HG03520 (cell line): Measurements from ENCODE around the gene AAK1.
A peak's percentile ranks its signal among the peaks of the same experiment; 100 is the strongest.
"Not testable (repeated sequence)": the region's sequence is repeated elsewhere in the genome, so short reads cannot be mapped to it uniquely, and the experiment has no call there.

Experiments used
- ATAC-seq: cut with Tn5 transposase; IDR thresholded peaks from one replicate; pipeline ENCODE4 v1.9.1; 2021; ENCODE audit warnings: mild to moderate bottlenecking, moderate library complexity; ENCODE audit not compliant: unreplicated experiment

Gene AAK1

GRCh38 chr2:69576880-69577279 is 66.7 kb downstream of the AAK1 start:
- ATAC-seq: no peak

DNA sequence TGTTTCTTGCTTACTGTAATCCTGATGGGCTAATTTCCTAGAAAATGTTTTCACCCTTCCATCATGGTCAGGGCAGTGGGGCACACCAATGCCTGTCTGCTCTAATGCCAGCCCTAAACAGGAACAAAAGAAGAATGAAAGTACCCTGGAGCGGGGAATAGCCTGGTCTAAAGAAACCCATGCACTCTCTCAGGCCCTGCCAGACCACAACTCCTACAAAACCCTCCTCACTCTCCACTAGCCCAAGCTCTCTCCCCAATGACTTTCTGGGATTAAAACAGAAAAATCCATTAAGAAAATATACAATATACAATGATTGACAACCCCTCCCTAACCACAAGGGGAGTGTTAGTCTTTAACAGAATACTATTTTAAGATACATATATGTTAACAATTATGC is 67.6 kb downstream of the AAK1 start:
- no peak for ATAC-seq

DNA sequence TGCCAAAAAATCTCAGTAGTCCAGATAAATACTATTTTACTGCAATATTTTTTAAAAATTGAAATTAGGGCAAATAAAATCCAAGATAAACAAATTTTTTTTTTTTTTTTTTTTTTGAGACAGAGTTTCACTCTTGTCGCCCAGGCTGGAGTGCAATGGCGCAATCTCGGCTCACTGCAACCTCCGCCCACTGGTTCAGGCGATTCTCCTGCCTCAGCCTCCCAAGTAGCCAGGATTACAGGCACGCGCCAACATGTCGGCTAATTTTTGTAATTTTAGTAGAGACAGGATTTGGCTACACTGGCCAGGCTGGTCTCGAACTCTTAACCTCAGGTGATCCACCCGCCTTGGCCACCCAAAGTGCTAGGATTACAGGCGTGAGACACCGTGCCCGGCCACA is 68.2 kb downstream of the AAK1 start:
- ATAC-seq: not testable (repeated sequence)

- no peak for ATAC-seq
These were observed 70.9 kb downstream of the AAK1 start for GRCh38 chr2:69572641-69573040.

DNA sequence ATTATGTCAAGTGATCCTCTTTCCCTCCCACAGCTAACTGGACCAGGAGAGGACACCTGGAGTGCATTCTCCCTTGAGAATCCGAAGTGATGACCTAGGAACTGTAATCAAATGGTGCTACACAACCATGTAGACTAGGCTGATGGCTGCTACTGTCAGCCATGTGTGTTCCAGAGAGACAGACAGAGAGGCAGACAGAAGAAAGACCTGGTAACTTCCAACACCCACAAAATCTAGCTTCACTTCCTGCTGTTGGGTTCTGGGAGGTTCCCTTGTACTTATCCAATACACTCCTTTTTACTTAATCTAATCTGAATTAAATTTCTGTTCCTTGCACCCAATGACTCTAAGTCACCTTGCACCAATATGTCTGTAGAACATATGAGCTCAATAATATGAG is 72.3 kb downstream of the AAK1 start:
- ATAC-seq: no peak

- no peak for ATAC-seq
These were observed 73.1 kb downstream of the AAK1 start for GRCh38 chr2:69570474-69570873.

- no peak for ATAC-seq
These were observed 75.6 kb downstream of the AAK1 start for GRCh38 chr2:69567909-69568300.

DNA sequence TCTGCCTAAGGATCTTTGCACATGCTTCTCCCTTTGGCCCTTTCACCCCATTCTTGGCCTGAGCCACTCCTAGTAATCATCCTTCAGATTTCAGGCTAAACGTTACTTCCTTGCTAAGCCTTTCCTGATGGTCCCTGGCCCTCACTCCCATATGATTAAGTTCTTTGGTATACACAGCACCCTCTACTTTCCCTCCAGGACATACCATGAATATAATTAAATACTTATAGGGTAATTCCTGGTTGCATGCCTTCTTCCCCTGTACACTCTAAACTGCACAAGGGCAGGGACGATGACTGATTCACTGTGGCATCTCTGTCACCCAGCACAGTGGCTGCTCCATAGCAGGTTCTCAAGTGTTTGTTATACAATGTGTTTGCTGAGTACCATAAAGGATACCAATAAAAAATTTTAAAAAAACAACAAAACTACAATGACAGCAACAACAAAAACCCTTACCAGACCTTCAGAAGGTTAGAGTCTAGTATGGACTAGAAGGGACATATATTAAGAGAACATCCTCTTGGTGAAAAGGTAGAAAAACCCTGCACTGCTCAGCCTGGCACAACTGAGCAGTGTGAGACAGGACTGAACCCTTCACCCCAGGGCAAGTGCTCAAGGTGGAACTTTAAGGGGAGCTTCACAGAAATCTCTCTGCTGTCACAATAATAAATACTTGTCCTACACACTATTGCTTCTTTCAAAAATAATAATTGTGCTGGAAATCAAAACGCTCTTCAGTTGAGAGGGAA is 76.2 kb downstream of the AAK1 start:
- ATAC-seq: no peak

GRCh38 chr2:69566669-69567068 is 76.9 kb downstream of the AAK1 start:
- ATAC-seq: no peak

DNA sequence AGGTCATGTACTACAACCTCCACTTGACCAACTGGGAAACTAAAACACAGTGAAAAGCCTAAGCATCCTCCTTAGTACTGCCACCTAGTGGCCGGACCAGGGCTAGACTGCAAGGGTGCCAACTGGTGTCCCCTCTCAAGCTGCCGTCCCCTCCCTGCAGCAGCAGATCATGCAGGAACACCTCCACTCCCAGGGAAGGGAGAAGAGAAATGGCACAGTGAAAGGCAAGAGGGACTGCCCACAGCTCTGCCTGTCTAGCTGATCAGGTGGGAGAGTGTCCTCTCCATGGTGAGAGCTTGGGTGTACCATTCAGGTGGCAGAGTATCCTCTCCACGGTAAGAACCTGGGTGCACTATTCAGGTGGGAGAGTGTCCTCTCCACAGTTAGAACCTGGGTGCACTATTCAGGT is 78.1 kb downstream of the AAK1 start:
- no peak for ATAC-seq

- ATAC-seq: no peak
These were observed 78.9 kb downstream of the AAK1 start for GRCh38 chr2:69564604-69565003.

DNA sequence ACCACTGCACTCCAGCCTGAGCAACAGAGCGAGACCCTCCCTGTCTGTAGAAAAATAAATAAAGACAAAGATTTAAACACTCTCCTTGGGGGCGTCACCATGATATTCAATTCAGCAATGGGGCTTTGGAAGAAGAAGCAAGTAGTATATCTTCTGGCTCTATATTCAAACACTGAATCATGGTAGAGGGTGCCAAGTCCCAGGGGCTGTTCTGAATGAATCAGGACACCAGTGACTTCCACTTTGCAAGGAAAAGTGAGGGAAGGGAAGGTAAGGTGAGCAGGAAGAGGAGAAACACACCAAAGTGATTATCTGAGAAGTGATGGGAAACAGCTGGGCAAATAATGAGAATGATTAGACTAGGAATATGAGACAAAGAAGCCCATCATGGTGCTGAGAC is 80.5 kb downstream of the AAK1 start:
- ATAC-seq: no peak

- ATAC-seq: no peak
These were observed 82.4 kb downstream of the AAK1 start for GRCh38 chr2:69561101-69561500.

- no peak for ATAC-seq
These were observed 83.4 kb downstream of the AAK1 start for GRCh38 chr2:69560147-69560482.

GRCh38 chr2:69559442-69560146 is 83.9 kb downstream of the AAK1 start:
- peak; percentile 56 for ATAC-seq

GRCh38 chr2:69556008-69556407 is 87.5 kb downstream of the AAK1 start:
- ATAC-seq: no peak

GRCh38 chr2:69554981-69555380 is 88.6 kb downstream of the AAK1 start:
- no peak for ATAC-seq

- ATAC-seq: no peak
These were observed 89.0 kb downstream of the AAK1 start for GRCh38 chr2:69554568-69554967.

DNA sequence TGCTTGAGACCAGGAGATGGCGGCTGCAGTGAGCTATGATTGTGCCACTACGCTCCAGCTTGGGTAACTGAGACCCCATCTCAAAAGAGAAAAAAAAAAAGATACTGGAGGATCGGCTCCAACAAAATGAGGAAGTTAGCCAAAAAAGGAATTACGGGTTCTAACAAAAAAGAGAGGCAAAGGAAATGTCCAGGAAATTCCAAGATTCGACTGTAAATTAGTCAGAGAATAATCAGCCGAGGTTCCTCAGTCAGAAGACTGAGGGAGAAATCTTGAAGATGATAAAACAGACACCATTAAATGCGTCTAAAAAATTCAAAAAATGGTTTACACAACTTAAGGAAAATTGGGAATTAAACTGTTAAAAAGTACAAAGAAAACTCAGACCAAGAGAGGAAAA is 89.5 kb downstream of the AAK1 start:
- ATAC-seq: no peak

DNA sequence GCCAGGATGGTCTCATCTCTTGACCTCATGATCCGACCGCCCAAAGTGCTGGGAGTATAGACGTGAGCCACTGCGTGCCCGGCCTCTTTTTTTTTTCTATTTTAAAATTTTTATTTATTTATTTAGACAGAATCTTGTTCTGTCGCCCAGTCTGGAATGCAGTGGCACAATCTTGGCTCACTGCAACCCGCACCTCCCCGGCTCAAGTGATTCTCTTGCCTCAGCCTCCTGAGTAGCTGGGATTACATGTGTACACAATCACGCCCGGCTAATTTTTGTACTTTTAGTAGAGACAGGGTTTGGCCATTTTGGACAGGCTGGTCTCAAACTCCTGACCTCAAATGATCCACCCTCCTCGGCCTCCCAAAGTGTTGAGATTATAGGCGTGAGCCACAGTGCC is 93.0 kb downstream of the AAK1 start:
- not testable (repeated sequence) for ATAC-seq

GRCh38 chr2:69549421-69549820 is 94.1 kb downstream of the AAK1 start:
- ATAC-seq: no peak

GRCh38 chr2:69547984-69548715 is 95.4 kb downstream of the AAK1 start:
- ATAC-seq: no peak
